Measurements from ENCODE around the gene CHGA.

Gene CHGA

GRCh38 chr14:92928258-92928629 is 5.3 kb downstream of the CHGA start:
- no peak for DNase-seq (ENCODE audit: low read depth)
- no peak overlapping the region for H3K4me3 ChIP-seq (ENCODE audit: control insufficient read depth, low read depth, low read length)
- no peak for TF ChIP-seq CTCF (IDR thresholded peaks at IDR 0.05; ENCODE audit: control insufficient read depth, insufficient read depth, low read depth, low read length, missing control alignments)

- no peak for TF ChIP-seq CTCF (IDR thresholded peaks at IDR 0.05; ENCODE audit: control insufficient read depth, insufficient read depth, low read depth, low read length, missing control alignments)
- no peak for DNase-seq (ENCODE audit: low read depth)
- H3K4me3 ChIP-seq (ENCODE audit: control insufficient read depth, low read depth, low read length), result no peak overlapping the region
Measured at GRCh38 chr14:92928961-92929688, 6.2 kb downstream of the CHGA start.

- no peak overlapping the region for H3K4me3 ChIP-seq (ENCODE audit: control insufficient read depth, low read depth, low read length)
- no peak for TF ChIP-seq CTCF (IDR thresholded peaks at IDR 0.05; ENCODE audit: control insufficient read depth, insufficient read depth, low read depth, low read length, missing control alignments)
- no peak for DNase-seq (ENCODE audit: low read depth)
Measured at GRCh38 chr14:92929689-92930608, 7.0 kb downstream of the CHGA start.

GRCh38 chr14:92930737-92931602 is 8.0 kb downstream of the CHGA start:
- peak; percentile 10 for DNase-seq (ENCODE audit: low read depth)
- TF ChIP-seq CTCF (IDR thresholded peaks at IDR 0.05; ENCODE audit: control insufficient read depth, insufficient read depth, low read depth, low read length, missing control alignments), result no peak

GRCh38 chr14:92931681-92932447 is 8.9 kb downstream of the CHGA start:
- no peak overlapping the region for H3K4me3 ChIP-seq (ENCODE audit: control insufficient read depth, low read depth, low read length)
- no peak for TF ChIP-seq CTCF (IDR thresholded peaks at IDR 0.05; ENCODE audit: control insufficient read depth, insufficient read depth, low read depth, low read length, missing control alignments)
- no peak for DNase-seq (ENCODE audit: low read depth)

More at GRCh38 chr14:92930737-92931602, 8.0 kb downstream of the CHGA start:
- no peak overlapping the region for H3K4me3 ChIP-seq (ENCODE audit: control insufficient read depth, low read depth, low read length)
